ENCODE results near the gene RASAL3.

DNA sequence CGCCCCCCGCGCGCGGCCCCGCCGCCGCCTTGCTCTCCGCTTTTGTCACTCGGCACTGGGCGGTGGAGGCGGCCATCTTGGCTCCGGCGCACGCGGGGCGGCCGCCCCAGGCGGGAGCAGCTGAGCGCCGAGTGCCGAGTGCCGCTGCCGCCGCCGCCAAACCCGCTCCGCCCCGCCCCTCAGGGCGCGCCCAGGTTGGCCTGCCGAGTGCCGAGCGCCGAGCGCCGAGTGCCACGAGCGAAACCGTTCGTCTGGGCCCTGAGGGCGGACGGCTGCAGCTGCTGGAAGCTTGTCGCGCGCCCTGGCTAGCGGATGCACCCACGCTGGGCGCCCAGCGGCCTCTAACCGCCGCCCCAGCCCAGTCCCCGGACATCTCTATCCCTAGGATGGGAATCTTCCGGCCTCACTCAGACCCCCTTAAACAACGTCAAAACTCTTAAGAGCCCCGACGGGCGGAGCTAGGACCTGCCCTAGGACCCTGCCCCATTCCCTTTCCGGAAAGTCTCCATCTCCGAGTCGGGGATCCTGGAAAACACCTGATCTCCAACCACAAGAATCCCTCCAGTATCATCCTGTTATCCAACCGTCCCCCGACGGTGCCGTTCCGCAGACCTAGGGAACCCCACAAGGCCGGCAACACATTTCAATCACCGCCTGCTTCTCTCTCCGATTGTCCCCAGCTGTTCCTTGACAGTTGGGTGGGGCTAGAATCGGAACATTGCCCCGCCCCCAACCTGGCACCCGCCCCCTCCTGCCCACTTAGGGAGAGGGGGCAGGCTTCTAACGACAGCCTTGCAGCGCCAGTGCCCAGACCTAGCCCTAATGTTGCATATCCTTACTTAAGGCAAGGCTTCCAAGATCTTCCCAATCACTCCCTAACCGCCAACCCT is 31.5 kb downstream of the RASAL3 start:
- TF ChIP-seq, protein P1, sequence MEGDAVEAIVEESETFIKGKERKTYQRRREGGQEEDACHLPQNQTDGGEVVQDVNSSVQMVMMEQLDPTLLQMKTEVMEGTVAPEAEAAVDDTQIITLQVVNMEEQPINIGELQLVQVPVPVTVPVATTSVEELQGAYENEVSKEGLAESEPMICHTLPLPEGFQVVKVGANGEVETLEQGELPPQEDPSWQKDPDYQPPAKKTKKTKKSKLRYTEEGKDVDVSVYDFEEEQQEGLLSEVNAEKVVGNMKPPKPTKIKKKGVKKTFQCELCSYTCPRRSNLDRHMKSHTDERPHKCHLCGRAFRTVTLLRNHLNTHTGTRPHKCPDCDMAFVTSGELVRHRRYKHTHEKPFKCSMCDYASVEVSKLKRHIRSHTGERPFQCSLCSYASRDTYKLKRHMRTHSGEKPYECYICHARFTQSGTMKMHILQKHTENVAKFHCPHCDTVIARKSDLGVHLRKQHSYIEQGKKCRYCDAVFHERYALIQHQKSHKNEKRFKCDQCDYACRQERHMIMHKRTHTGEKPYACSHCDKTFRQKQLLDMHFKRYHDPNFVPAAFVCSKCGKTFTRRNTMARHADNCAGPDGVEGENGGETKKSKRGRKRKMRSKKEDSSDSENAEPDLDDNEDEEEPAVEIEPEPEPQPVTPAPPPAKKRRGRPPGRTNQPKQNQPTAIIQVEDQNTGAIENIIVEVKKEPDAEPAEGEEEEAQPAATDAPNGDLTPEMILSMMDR (IDR thresholded peaks at IDR 0.05) = no peak
- no peak for TF ChIP-seq ZFX (IDR thresholded peaks at IDR 0.05; ENCODE audit: borderline replicate concordance)
